Fibroblast of mammary gland (primary cell): ENCODE results near the gene BCAS3.

Experiments used
- DNase-seq: peaks from one replicate; pipeline ENCODE4 v3.0.0-alpha.2; 2010; ENCODE audit warnings: low read depth
- H3K4me3 ChIP-seq: 2 replicates; pipeline ENCODE4 v1.5.1; 2011; ENCODE audit warnings: low read depth, mild to moderate bottlenecking, low read length, moderate library complexity; ENCODE audit not compliant: control insufficient read depth
- TF ChIP-seq, protein P1 (sequence below): conservative IDR thresholded peaks from 2 replicates; pipeline ENCODE4 v1.5.1; 2011; ENCODE audit warnings: low read depth, low read length, inconsistent platforms; ENCODE audit not compliant: control insufficient read depth, insufficient read depth

The BCAS3 gene

DNA sequence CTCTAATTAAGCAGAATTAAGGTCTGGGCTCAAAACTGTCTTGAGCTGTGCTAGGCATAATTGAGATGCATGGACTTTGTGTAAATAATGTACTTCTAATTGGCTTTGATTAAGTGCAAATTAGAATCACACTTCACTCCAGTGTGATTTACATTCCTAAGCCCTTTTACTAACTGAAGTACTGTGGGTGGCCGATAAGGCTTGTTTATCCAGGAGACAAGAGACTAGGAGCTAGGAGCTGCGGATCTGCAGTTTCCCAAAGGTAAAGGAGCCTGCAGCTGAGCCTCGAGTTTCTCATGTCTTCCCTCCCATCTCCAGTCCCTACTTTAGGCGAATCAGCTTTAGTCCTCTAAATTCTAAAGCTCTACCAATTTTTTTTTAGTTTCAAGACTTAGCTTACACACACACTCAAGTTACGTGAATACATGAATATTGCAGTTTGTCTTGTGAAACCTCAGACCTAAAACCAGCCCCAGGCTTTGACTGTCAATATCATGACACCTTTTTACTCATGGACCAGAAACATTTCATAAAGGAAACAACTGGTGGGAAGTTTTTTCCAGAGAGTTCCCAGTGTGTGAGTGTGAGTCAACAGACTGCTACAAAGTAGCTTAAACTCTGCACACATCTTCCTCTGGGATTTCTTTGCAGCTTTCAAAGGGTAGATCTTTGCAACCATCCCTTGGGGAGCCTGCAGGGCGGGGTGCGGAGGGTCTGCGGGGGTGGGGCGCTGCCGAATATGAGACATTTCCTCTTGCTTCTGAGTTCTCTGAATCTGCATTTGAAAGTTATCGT is 608.1 kb downstream of the BCAS3 start:
- DNase-seq = peak; percentile 99
- H3K4me3 ChIP-seq = no peak overlapping the region
- TF ChIP-seq, protein P1, sequence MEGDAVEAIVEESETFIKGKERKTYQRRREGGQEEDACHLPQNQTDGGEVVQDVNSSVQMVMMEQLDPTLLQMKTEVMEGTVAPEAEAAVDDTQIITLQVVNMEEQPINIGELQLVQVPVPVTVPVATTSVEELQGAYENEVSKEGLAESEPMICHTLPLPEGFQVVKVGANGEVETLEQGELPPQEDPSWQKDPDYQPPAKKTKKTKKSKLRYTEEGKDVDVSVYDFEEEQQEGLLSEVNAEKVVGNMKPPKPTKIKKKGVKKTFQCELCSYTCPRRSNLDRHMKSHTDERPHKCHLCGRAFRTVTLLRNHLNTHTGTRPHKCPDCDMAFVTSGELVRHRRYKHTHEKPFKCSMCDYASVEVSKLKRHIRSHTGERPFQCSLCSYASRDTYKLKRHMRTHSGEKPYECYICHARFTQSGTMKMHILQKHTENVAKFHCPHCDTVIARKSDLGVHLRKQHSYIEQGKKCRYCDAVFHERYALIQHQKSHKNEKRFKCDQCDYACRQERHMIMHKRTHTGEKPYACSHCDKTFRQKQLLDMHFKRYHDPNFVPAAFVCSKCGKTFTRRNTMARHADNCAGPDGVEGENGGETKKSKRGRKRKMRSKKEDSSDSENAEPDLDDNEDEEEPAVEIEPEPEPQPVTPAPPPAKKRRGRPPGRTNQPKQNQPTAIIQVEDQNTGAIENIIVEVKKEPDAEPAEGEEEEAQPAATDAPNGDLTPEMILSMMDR = no peak

GRCh38 chr17:61286449-61286848 is 608.8 kb downstream of the BCAS3 start:
- DNase-seq = no peak
- TF ChIP-seq, protein P1 = no peak
- no peak overlapping the region for H3K4me3 ChIP-seq

GRCh38 chr17:61289408-61290385 is 612.0 kb downstream of the BCAS3 start:
- TF ChIP-seq, protein P1 = no peak
- no peak for DNase-seq
- H3K4me3 ChIP-seq = no peak overlapping the region

DNA sequence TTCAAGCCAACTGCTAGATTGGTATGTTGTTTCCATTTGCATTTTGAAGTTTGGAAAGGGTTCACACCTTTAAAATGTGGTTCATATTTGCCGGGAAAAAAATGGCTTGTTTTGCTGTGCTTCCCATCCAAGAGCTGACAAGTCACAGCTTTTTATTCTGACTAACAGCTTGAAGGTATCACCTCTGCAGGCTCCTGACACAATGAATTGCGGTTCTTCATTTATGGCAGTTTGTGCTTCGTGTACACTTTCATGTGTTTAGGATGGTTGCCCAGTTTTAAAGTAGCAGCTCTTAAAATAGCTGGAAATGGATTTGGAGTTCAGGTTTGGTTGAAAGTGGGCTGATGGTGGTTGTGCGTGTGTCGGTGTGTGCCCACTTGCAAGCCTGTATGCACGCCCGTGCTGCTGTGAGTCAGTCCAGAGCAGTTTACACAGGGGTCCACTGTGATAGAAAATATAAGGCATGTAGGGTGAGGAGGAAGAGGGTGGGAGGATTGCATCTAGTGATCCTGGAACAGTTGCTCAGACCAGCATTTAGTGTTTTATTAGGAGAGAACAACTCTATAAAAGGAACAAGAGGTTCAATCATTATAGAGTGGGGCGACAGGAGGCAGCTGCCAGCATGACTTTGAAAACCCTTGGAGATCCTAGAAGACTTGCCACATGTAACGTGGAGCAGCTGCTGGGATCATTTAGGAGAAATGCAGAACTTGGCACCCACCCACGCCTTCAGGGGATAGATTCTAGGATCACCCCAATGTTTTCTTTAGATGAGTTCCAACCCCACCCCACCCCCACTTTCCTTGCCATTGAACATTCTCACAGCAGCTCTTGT is 614.0 kb downstream of the BCAS3 start:
- TF ChIP-seq, protein P1 = no peak
- H3K4me3 ChIP-seq = no peak overlapping the region
- DNase-seq = peak; percentile 47

- TF ChIP-seq, protein P1 = no peak
- no peak for DNase-seq
- H3K4me3 ChIP-seq = no peak overlapping the region
Measured at GRCh38 chr17:61294286-61294685, 616.6 kb downstream of the BCAS3 start.

GRCh38 chr17:61294777-61295176 is 617.1 kb downstream of the BCAS3 start:
- no peak overlapping the region for H3K4me3 ChIP-seq
- peak; percentile 74 for DNase-seq
- TF ChIP-seq, protein P1 = no peak
